ENCODE results near the gene SYMPK.

DNA sequence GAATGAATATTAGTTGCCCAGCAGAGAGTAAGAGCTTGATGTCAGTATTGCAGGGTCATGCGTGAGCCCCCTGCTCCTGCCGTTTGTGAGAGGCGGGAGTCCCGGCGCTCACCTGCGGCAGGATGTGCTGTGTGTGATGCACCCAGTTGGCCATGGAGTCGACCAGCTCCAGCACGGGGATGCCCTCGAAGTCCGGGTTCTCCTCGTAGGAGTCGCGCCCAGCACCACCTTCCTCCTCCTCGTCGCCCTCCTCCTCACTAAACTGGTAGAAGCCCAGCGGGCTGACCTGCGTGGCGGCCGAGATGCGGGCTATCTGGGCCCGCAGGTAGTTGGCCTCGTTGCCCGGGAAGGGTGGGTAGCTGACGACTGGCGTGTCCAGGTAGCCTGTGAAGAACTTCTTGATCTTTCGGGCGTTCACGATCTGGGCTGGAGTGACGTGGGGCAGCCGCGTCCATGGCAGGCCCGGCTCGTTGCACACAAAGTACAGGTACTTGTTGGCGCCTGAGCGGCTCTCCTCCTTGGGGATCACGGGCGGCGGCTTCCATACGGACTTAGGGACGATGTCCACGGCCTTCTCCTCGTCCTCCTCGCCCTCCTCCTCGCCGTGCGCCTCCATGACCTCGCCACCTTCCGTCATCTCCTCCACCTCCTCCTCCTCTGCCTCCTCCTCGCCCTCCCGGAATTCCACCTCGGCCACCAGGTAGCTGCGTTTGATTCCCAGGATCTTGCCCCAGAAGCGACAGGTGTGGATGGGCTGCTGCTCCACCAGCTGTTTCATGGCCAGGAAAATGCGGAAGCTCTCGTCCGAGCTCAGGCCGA, 58.6 kb downstream of the SYMPK start:
- TF ChIP-seq, protein P1, sequence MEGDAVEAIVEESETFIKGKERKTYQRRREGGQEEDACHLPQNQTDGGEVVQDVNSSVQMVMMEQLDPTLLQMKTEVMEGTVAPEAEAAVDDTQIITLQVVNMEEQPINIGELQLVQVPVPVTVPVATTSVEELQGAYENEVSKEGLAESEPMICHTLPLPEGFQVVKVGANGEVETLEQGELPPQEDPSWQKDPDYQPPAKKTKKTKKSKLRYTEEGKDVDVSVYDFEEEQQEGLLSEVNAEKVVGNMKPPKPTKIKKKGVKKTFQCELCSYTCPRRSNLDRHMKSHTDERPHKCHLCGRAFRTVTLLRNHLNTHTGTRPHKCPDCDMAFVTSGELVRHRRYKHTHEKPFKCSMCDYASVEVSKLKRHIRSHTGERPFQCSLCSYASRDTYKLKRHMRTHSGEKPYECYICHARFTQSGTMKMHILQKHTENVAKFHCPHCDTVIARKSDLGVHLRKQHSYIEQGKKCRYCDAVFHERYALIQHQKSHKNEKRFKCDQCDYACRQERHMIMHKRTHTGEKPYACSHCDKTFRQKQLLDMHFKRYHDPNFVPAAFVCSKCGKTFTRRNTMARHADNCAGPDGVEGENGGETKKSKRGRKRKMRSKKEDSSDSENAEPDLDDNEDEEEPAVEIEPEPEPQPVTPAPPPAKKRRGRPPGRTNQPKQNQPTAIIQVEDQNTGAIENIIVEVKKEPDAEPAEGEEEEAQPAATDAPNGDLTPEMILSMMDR (IDR thresholded peaks at IDR 0.05; ENCODE audit: borderline replicate concordance, extremely low read depth, low read length, poor library complexity, severe bottlenecking), result no peak
- TF ChIP-seq EZH2 (IDR thresholded peaks at IDR 0.05; ENCODE audit: borderline replicate concordance, low read depth, low read length, severe bottlenecking), result no peak
